Measurements from ENCODE around the gene RMDN2. TPM values are rescaled to one million over a fixed set of nuclear protein-coding genes. Genes with fewer than 3 reads are reported as not detected.

RMDN2 gene
- total RNA-seq, 1 experiment from 2014 or later, result 4.3 TPM

GRCh38 chr2:38010995-38011394 lies 85.9 kb downstream of the RMDN2 start:
- Mint-ChIP-seq H3K4me3 (ENCODE audit: unreplicated experiment) (no peak overlapping the region), H3K36me3 (ENCODE audit: insufficient read depth, unreplicated experiment) (no peaks in the 10 kb centered on the region), H3K9me3 (ENCODE audit: unreplicated experiment) (peaks cover 6% of the 10 kb centered on the region), H3K27me3 (ENCODE audit: insufficient read depth, unreplicated experiment) (no peaks in the 10 kb centered on the region), H3K27ac (ENCODE audit: unreplicated experiment) (no peak overlapping the region), H3K4me1 (ENCODE audit: low read depth, unreplicated experiment) (no peaks in the 10 kb centered on the region)
- no peaks in the 10 kb centered on the region for H3K4me1 ChIP-seq
- intact Hi-C loops (cut with micrococcal nuclease; ENCODE audit: unreplicated experiment), result no loop called here
- no peak for DNase-seq
- BruUV-seq (replicated peaks), result no TSS peak
- H3K36me3 ChIP-seq (ENCODE audit: control insufficient read depth, insufficient read depth, low read length), result no peaks in the 10 kb centered on the region
- ChIA-PET POLR2A (no interaction called here), CTCF (no interaction called here)
- H3K27me3 ChIP-seq (replicated peaks; ENCODE audit: control insufficient read depth, insufficient read depth, low read length), result no peaks in the 10 kb centered on the region
- no peaks in the 10 kb centered on the region for H3K9me3 ChIP-seq
- H3K4me3 ChIP-seq (ENCODE audit: low read depth, low read length), result no peak overlapping the region
- TF ChIP-seq, protein P1, sequence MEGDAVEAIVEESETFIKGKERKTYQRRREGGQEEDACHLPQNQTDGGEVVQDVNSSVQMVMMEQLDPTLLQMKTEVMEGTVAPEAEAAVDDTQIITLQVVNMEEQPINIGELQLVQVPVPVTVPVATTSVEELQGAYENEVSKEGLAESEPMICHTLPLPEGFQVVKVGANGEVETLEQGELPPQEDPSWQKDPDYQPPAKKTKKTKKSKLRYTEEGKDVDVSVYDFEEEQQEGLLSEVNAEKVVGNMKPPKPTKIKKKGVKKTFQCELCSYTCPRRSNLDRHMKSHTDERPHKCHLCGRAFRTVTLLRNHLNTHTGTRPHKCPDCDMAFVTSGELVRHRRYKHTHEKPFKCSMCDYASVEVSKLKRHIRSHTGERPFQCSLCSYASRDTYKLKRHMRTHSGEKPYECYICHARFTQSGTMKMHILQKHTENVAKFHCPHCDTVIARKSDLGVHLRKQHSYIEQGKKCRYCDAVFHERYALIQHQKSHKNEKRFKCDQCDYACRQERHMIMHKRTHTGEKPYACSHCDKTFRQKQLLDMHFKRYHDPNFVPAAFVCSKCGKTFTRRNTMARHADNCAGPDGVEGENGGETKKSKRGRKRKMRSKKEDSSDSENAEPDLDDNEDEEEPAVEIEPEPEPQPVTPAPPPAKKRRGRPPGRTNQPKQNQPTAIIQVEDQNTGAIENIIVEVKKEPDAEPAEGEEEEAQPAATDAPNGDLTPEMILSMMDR (IDR thresholded peaks at IDR 0.05; ENCODE audit: insufficient read depth in 1 of 2, low read depth in 1 of 2, low read length in 1 of 2, severe bottlenecking in 1 of 2, unreplicated experiment in 1 of 2), result no peak

DNA sequence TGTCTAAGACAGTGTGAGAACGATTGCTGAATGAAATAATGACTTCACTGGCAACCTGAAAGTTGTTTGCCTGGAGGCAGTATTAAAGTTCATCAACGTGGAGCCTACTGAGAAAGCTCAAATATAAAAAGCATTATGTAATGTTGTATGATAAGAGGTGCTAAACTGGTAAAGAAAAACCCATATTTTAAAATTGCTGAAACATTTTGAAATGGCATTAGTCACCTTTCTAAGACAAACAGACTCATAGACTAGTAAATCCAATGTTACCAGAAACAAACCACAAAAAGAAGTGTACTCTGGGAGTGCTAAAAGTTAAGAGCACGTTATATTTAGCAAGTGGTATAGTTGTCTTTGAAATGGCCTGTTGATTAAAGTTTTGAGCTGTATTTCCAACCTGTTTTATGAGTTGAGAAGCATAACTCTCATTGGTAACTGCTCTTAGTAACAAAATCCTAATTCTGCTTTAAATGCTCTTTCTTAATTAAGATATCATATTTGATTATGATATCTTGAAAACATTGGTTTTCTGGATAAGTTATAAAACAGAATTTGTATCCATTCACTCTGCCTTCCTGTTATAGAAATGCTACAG lies 88.2 kb downstream of the RMDN2 start:
- Mint-ChIP-seq H3K4me1 (ENCODE audit: low read depth, unreplicated experiment) (no peaks in the 10 kb centered on the region), H3K9me3 (ENCODE audit: unreplicated experiment) (no peaks in the 10 kb centered on the region), H3K27me3 (ENCODE audit: insufficient read depth, unreplicated experiment) (no peaks in the 10 kb centered on the region), H3K4me3 (ENCODE audit: unreplicated experiment) (no peak overlapping the region), H3K27ac (ENCODE audit: unreplicated experiment) (no peak overlapping the region), H3K36me3 (ENCODE audit: insufficient read depth, unreplicated experiment) (no peaks in the 10 kb centered on the region)
- no peaks in the 10 kb centered on the region for H3K36me3 ChIP-seq (ENCODE audit: control insufficient read depth, insufficient read depth, low read length)
- TF ChIP-seq, protein P1 (IDR thresholded peaks at IDR 0.05; ENCODE audit: insufficient read depth in 1 of 2, low read depth in 1 of 2, low read length in 1 of 2, severe bottlenecking in 1 of 2, unreplicated experiment in 1 of 2), result no peak
- no TSS peak for BruUV-seq (replicated peaks)
- H3K4me1 ChIP-seq, result no peaks in the 10 kb centered on the region
- no peak overlapping the region for H3K4me3 ChIP-seq (ENCODE audit: low read depth, low read length)
- intact Hi-C loops (cut with micrococcal nuclease; ENCODE audit: unreplicated experiment), result no loop called here
- ChIA-PET POLR2A (no interaction called here), CTCF (interaction anchor here (0.7 to 0.8 kb wide), 2 partner anchors 63 to 487 kb away, joined by 3 read pairs; no protein-coding TSS in a partner anchor)
- H3K9me3 ChIP-seq, result no peaks in the 10 kb centered on the region
- no peak for DNase-seq
- no peaks in the 10 kb centered on the region for H3K27me3 ChIP-seq (replicated peaks; ENCODE audit: control insufficient read depth, insufficient read depth, low read length)

DNA sequence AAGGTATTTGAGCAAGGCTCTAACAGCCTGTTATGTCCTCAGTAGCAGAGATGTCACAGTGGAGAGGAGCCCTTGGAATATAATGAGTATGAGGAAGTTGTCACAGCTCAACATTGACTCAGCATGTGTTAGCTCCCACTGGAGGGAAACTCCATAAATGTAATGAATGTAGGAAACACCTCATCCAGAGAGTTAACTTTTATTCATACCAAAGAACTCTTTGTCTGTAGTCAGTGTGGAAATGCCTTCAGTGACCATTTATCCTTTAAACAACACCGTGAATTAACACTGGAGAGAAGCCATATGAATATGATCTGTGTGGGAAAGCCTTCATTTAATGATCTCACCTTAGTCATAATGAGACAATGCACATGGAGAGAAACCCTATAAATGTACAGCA lies 91.1 kb downstream of the RMDN2 start:
- intact Hi-C loops (cut with micrococcal nuclease; ENCODE audit: unreplicated experiment), result no loop called here
- POLR2A ChIA-PET, result no interaction called here
- TF ChIP-seq, protein P1 (IDR thresholded peaks at IDR 0.05; ENCODE audit: insufficient read depth in 1 of 2, low read depth in 1 of 2, low read length in 1 of 2, severe bottlenecking in 1 of 2, unreplicated experiment in 1 of 2), result no peak
- Mint-ChIP-seq H3K4me1 (ENCODE audit: low read depth, unreplicated experiment) (no peaks in the 10 kb centered on the region), H3K9me3 (ENCODE audit: unreplicated experiment) (no peaks in the 10 kb centered on the region), H3K27ac (ENCODE audit: unreplicated experiment) (no peak overlapping the region), H3K4me3 (ENCODE audit: unreplicated experiment) (no peak overlapping the region), H3K36me3 (ENCODE audit: insufficient read depth, unreplicated experiment) (no peaks in the 10 kb centered on the region), H3K27me3 (ENCODE audit: insufficient read depth, unreplicated experiment) (no peaks in the 10 kb centered on the region)
- Histone ChIP-seq H3K9me3 (no peaks in the 10 kb centered on the region), H3K4me1 (no peaks in the 10 kb centered on the region), H3K4me3 (ENCODE audit: low read depth, low read length) (no peak overlapping the region), H3K36me3 (ENCODE audit: control insufficient read depth, insufficient read depth, low read length) (no peaks in the 10 kb centered on the region), H3K27me3 (replicated peaks; ENCODE audit: control insufficient read depth, insufficient read depth, low read length) (no peaks in the 10 kb centered on the region)
- BruUV-seq (replicated peaks), result no TSS peak
- no peak for DNase-seq
- CTCF ChIA-PET, result no interaction called here

Data from Caco-2 (cell line).